Endothelial cell of umbilical vein (primary cell): Measurements from ENCODE around the gene KCNG2.

Experiments
- MYC ChIP-seq: IDR thresholded peaks from one replicate; pipeline ENCODE4 v1.6.1; 2011; ENCODE audit warnings: mild to moderate bottlenecking, low read depth, low read length
- POLR2A ChIP-seq: IDR thresholded peaks from 2 replicates; pipeline ENCODE4 v1.6.1; 2012; ENCODE audit warnings: low read depth, mild to moderate bottlenecking, control low read depth, low read length
- POLR2AphosphoS5 ChIP-seq: IDR thresholded peaks from 2 replicates; pipeline ENCODE4 v1.6.1; 2012; ENCODE audit warnings: low read depth, mild to moderate bottlenecking, control low read depth, low read length, moderate library complexity; ENCODE audit not compliant: insufficient read depth
- TF ChIP-seq, protein P1 (sequence below), 2 donors: IDR thresholded peaks; 1 replicate in 1 of 2; 2 replicates in 1 of 2; pipeline ENCODE4 v1.5.1; 2011; ENCODE audit warnings: low read length in 2 of 2, mild to moderate bottlenecking in 2 of 2, moderate library complexity in 2 of 2, control low read depth in 1 of 2, inconsistent platforms in 1 of 2, low read depth in 1 of 2; ENCODE audit not compliant: insufficient read depth in 1 of 2; ENCODE audit errors: extremely low read depth in 1 of 2

DNA sequence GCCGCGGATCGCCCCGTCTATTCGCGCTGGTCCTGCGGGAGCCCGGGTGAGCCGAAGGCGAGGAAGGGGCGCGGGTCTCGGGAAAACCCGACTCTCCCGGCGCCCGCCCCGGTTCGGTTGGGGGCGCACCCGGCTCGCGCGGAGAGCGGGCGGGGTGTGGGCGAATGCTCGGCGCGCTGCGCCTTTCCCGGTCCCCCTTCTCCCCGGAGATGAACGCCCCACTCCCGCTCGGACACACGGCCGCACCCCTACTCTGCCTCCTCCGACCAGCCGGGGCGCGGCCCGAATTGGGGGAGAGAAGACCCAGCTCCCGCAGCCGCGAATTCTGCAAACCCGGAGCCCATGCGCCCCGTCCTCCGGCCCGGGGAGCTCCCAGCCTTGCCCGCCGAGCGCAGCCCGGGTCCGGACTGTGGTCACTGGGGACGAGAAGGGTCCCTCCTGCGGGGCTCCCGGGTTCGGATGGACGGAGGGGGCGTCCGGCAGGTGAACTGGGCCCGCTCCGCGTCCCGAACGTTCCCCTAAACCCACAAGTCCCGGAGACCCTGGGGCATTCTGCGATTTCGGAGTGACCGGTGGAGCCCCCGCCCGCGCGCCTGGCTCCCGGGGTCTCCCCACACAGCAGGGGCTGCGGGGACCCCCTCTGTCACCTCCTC is 734 bp downstream of the KCNG2 start:
- TF ChIP-seq MYC (no peak), POLR2A (no peak), POLR2AphosphoS5 (no peak)
- TF ChIP-seq, protein P1, sequence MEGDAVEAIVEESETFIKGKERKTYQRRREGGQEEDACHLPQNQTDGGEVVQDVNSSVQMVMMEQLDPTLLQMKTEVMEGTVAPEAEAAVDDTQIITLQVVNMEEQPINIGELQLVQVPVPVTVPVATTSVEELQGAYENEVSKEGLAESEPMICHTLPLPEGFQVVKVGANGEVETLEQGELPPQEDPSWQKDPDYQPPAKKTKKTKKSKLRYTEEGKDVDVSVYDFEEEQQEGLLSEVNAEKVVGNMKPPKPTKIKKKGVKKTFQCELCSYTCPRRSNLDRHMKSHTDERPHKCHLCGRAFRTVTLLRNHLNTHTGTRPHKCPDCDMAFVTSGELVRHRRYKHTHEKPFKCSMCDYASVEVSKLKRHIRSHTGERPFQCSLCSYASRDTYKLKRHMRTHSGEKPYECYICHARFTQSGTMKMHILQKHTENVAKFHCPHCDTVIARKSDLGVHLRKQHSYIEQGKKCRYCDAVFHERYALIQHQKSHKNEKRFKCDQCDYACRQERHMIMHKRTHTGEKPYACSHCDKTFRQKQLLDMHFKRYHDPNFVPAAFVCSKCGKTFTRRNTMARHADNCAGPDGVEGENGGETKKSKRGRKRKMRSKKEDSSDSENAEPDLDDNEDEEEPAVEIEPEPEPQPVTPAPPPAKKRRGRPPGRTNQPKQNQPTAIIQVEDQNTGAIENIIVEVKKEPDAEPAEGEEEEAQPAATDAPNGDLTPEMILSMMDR (IDR thresholded peaks at IDR 0.05; ENCODE audit: extremely low read depth in 1 of 2, insufficient read depth in 1 of 2, low read depth in 1 of 2, low read length in 2 of 2): no peak
